Ascending aorta (tissue), 2 donors: ENCODE results near the gene FGFRL1. TPM values are rescaled to one million over a fixed set of nuclear protein-coding genes. Genes with fewer than 3 reads are reported as not detected.

Source experiments
- DNase-seq, 2 donors: peaks; one replicate each; pipeline ENCODE4 v3.0.0-alpha.2; 2019; ENCODE audit warnings: low spot score in 2 of 2
- H3K27ac ChIP-seq, 2 donors: fragments of 200-600 bp; sonication (generic); one replicate each; pipeline ENCODE4 v1.5.1; 2016 to 2017; ENCODE audit warnings: mild to moderate bottlenecking in 1 of 2
- H3K27me3 ChIP-seq: fragments of 200-600 bp; sonication (generic); one replicate; pipeline ENCODE4 v1.5.1; 2017
- H3K36me3 ChIP-seq, 2 donors: fragments of 200-600 bp; sonication (generic); one replicate each; pipeline ENCODE4 v1.5.1; 2016
- H3K4me1 ChIP-seq, 2 donors: fragments of 200-600 bp; sonication (generic); one replicate each; pipeline ENCODE4 v1.5.1; 2016 to 2017; ENCODE audit warnings: mild to moderate bottlenecking in 1 of 2
- H3K4me3 ChIP-seq, 2 donors: fragments of 200-600 bp; sonication (generic); one replicate each; pipeline ENCODE4 v1.5.1; 2016 to 2017; ENCODE audit warnings: mild to moderate bottlenecking in 1 of 2
- H3K9me3 ChIP-seq, 2 donors: fragments of 200-600 bp; sonication (generic); one replicate each; pipeline ENCODE4 v1.5.1; 2016
- CTCF ChIP-seq, 3 experiments: fragments of 200-600 bp in 2 of 3; fragments of 450-650 bp in 1 of 3; sonication (generic) in 2 of 3; IDR thresholded peaks; one replicate each; pipeline ENCODE4 v1.5.1; 2016 to 2019; ENCODE audit warnings: antibody characterized with exemption in 3 of 3, mild to moderate bottlenecking in 1 of 3, moderate library complexity in 1 of 3
- intact Hi-C: fragments of 100-400 bp; cut with DNase I; formaldehyde crosslinking; loops from one replicate; pipeline ENCODE4 v1.15.1; 2023
- total RNA-seq: library from RNA; depleted of rRNA; stranded (reverse); fragments of >200 nt; gene quantifications from one replicate; pipeline ENCODE4 v1.1.0, GENCODE V29; 2016

The FGFRL1 gene
- total RNA-seq, 1 donor from 2014 or later, result 79.1 TPM

GRCh38 chr4:1069394-1069793 lies 58.0 kb downstream of the FGFRL1 start:
- no peaks in the 10 kb centered on the region for H3K27me3 ChIP-seq
- DNase-seq, result no peak
- H3K9me3 ChIP-seq, result no peaks in the 10 kb centered on the region
- intact Hi-C loops, result no loop called here
- no peak overlapping the region for H3K4me3 ChIP-seq
- H3K36me3 ChIP-seq, result no peaks in the 10 kb centered on the region
- H3K27ac ChIP-seq, result no peak overlapping the region
- H3K4me1 ChIP-seq, result no peaks in the 10 kb centered on the region
- no peak for TF ChIP-seq CTCF (IDR thresholded peaks at IDR 0.05)

DNA sequence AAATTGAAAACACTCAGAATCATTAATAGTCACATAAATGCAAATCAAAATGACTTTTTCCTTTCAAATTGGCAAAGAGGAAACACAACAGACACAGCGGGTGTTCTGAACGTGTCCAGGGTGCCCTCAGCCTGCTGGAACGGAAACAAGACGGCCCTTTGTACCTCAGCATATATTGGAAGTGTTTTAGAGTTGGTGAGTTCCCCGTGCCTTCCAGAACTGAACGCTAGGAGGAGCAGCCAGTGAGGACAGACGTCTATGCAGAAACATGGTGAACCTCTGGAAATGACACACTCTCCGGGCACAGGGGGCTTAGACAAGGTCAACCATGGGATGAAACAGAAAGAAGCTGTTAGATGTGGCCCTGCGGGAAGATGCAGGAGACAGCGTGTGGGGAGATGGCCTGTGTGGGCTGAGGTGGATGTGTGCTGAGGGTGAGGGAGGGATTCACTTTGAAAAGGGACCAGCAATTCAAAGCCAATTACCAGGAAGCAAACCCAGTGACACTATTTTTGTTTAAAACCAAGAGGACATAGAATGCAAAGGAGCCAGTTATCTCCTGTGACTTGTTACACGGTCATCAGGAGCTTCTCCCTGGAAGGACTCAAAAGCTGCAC lies 61.5 kb downstream of the FGFRL1 start:
- TF ChIP-seq CTCF (IDR thresholded peaks at IDR 0.05), result peak; percentile 38 to 67 (median 54)
- Histone ChIP-seq H3K27ac (no peak overlapping the region), H3K27me3 (no peaks in the 10 kb centered on the region), H3K9me3 (no peaks in the 10 kb centered on the region), H3K4me3 (no peak overlapping the region), H3K4me1 (no peaks in the 10 kb centered on the region), H3K36me3 (no peaks in the 10 kb centered on the region)
- peak in 1 of 2 donors; percentile 79 for DNase-seq
- intact Hi-C loops, result loop anchor here (2.0 kb wide), 1 partner anchor 64 kb away; no protein-coding TSS in a partner anchor

GRCh38 chr4:1074077-1074476 lies 62.7 kb downstream of the FGFRL1 start:
- intact Hi-C loops, result no loop called here
- no peak for TF ChIP-seq CTCF (IDR thresholded peaks at IDR 0.05)
- Histone ChIP-seq H3K27ac (no peak overlapping the region), H3K9me3 (no peaks in the 10 kb centered on the region), H3K36me3 (no peaks in the 10 kb centered on the region), H3K27me3 (no peaks in the 10 kb centered on the region), H3K4me3 (no peak overlapping the region), H3K4me1 (no peaks in the 10 kb centered on the region)
- peak in 1 of 2 donors; percentile 30 for DNase-seq

DNA sequence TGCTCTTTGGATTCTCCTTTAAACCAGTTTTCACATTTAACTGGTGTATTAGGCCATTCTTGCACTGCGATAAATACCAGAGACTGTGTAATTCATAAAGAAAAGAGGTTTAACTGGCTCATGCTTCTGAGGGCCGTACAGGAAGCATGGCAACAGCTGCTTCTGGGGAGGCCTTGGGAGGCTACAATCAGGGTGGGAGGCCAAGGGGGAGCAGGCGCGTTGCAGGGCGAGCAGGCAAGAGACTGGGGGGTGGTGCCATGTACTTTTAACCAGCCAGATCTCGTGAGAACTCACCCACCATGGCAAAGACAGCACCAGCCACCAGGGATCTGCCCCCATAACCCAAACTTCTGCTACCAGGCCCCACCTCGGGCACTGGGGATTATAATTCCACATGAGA lies 63.8 kb downstream of the FGFRL1 start:
- no peaks in the 10 kb centered on the region for H3K27me3 ChIP-seq
- no peaks in the 10 kb centered on the region for H3K4me1 ChIP-seq
- no peaks in the 10 kb centered on the region for H3K9me3 ChIP-seq
- no peak overlapping the region for H3K27ac ChIP-seq
- no peaks in the 10 kb centered on the region for H3K36me3 ChIP-seq
- H3K4me3 ChIP-seq, result no peak overlapping the region
- DNase-seq, result no peak
- intact Hi-C loops, result no loop called here
- TF ChIP-seq CTCF (IDR thresholded peaks at IDR 0.05), result no peak

- no peaks in the 10 kb centered on the region for H3K27me3 ChIP-seq
These were observed 64.6 kb downstream of the FGFRL1 start for GRCh38 chr4:1075809-1076699.

More at GRCh38 chr4:1075809-1076699, 64.6 kb downstream of the FGFRL1 start:
- peak in 1 of 2 donors; percentile 46 for DNase-seq
- no peak overlapping the region for H3K4me3 ChIP-seq
- intact Hi-C loops, result no loop called here
- no peak for TF ChIP-seq CTCF (IDR thresholded peaks at IDR 0.05)
- H3K27ac ChIP-seq, result no peak overlapping the region
- no peaks in the 10 kb centered on the region for H3K36me3 ChIP-seq
- no peaks in the 10 kb centered on the region for H3K4me1 ChIP-seq
- H3K9me3 ChIP-seq, result no peaks in the 10 kb centered on the region

Other genes with a start within 250 kb of the FGFRL1 start
- 1.1 TPM for gene CPLX1, start 185.5 kb upstream of the FGFRL1 start, total RNA-seq
- gene GAK, start 79.3 kb upstream of the FGFRL1 start, total RNA-seq, result 87.3 TPM
- gene TMEM175, start 79.2 kb upstream of the FGFRL1 start, total RNA-seq, result 41.2 TPM
- 20.1 TPM for gene DGKQ, start 38.1 kb upstream of the FGFRL1 start, total RNA-seq
- gene IDUA, start 24.6 kb upstream of the FGFRL1 start, total RNA-seq, result 118 TPM
- gene SLC26A1, start 18.2 kb upstream of the FGFRL1 start, total RNA-seq, result not detected
- not detected for gene RNF212, start 101.9 kb downstream of the FGFRL1 start, total RNA-seq
- gene SPON2, start 161.0 kb downstream of the FGFRL1 start, total RNA-seq, result 14.0 TPM
- gene CTBP1, start 237.5 kb downstream of the FGFRL1 start, total RNA-seq, result 273 TPM